A549 (cell line): ENCODE data around the gene GOLGA6A.

Experiments used
- CEBPB ChIP-seq, 2 experiments: fragments of >200 bp in 1 of 2; sonication (Bioruptor Twin) in 1 of 2; formaldehyde crosslinking in 1 of 2; IDR thresholded peaks; 2 replicates each; pipeline ENCODE4 v1.6.1; 2012 to 2016
- CHD2 ChIP-seq: fragments of 150-350 bp; IDR thresholded peaks from 2 replicates; pipeline ENCODE4 v1.6.1; 2014; ENCODE audit warnings: low read length; ENCODE audit not compliant: partially characterized antibody
- CTCF ChIP-seq: fragments of >200 bp; sonication (Bioruptor Twin); formaldehyde crosslinking; IDR thresholded peaks from 3 replicates; pipeline ENCODE4 v1.5.1; 2016
- EHMT2 ChIP-seq: fragments of 200-600 bp; sonication (generic); IDR thresholded peaks from 2 replicates; pipeline ENCODE4 v1.6.1; 2016; ENCODE audit warnings: antibody characterized with exemption, low read depth, mild to moderate bottlenecking, moderate library complexity
- ELK1 ChIP-seq: fragments of 150-350 bp; IDR thresholded peaks from 2 replicates; pipeline ENCODE4 v1.6.1; 2014; ENCODE audit warnings: low read depth, mild to moderate bottlenecking, low read length
- NR3C1 ChIP-seq: fragments of >200 bp; sonication (Bioruptor Twin); formaldehyde crosslinking; IDR thresholded peaks from 3 replicates; pipeline ENCODE4 v1.6.1; 2017
- POLR2A ChIP-seq: IDR thresholded peaks from 2 replicates; pipeline ENCODE4 v1.6.1; 2012; ENCODE audit warnings: mild to moderate bottlenecking, low read length
- RAD21 ChIP-seq, 2 experiments: fragments of >200 bp in 1 of 2; sonication (Bioruptor Twin) in 1 of 2; formaldehyde crosslinking in 1 of 2; IDR thresholded peaks in 1 of 2; conservative IDR thresholded peaks in 1 of 2; 2 replicates in 1 of 2; 3 replicates in 1 of 2; pipeline ENCODE4 v1.6.1; 2012 to 2018; ENCODE audit warnings: inconsistent platforms in 1 of 2
- REST ChIP-seq: fragments of 200-600 bp; sonication (generic); IDR thresholded peaks from 2 replicates; pipeline ENCODE4 v1.6.1; 2016; ENCODE audit warnings: antibody characterized with exemption, mild to moderate bottlenecking, moderate library complexity
- RFX5 ChIP-seq: fragments of 450-650 bp; IDR thresholded peaks from 2 replicates; pipeline ENCODE4 v1.7.1; 2014; ENCODE audit warnings: antibody characterized with exemption, mild to moderate bottlenecking, moderate library complexity

GRCh38 chr15:74123658-74124057 is 41.3 kb upstream of the GOLGA6A start:
- TF ChIP-seq CHD2 (no peak), RAD21 (conservative IDR thresholded peaks at IDR 0.05 in 1 of 2, IDR thresholded peaks at IDR 0.05 in 1 of 2) (no peak), RFX5 (no peak), REST (no peak), CTCF (no peak), POLR2A (no peak), NR3C1 (no peak), ELK1 (no peak), CEBPB (IDR thresholded peaks at IDR 0.05) (no peak), EHMT2 (no peak)
